ENCODE data around the gene KCNJ14. TPM values are rescaled to one million over a fixed set of nuclear protein-coding genes. Genes with fewer than 3 reads are reported as not detected.
"Not testable (repeated sequence)": the region's sequence is repeated elsewhere in the genome, so short reads cannot be mapped to it uniquely, and the experiment has no call there.

Gene KCNJ14
- total RNA-seq, 1 experiment from 2014 or later: 3.8 TPM

- no peak for DNase-seq (ENCODE audit: low read depth)
Measured at GRCh38 chr19:48471836-48472235, 16.5 kb downstream of the KCNJ14 start.

GRCh38 chr19:48473161-48473966 lies 18.0 kb downstream of the KCNJ14 start:
- DNase-seq (ENCODE audit: low read depth): no peak

DNA sequence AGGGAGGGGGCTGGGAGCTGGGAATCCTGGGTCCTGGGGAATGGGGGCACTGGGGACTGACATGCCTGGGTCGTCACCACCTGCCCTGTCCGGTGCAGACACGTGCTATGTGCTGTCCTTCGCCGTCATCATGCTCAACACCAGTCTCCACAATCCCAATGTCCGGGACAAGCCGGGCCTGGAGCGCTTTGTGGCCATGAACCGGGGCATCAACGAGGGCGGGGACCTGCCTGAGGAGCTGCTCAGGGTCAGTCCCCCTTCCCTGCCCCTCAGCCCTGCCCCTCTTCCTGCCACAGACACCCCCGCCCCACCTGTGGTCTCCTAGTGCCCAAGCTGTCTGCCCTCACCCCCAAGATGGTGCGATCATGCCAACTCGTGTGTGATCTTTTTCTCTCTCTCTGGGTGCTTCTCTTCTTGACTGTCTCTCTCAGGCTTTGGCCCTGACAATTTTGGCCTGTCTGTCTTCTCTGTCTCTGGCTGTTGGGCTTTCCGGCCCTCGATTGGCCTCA lies 18.8 kb downstream of the KCNJ14 start:
- no peak for DNase-seq (ENCODE audit: low read depth)

- DNase-seq (ENCODE audit: low read depth): no peak
Measured at GRCh38 chr19:48475369-48476068, 20.1 kb downstream of the KCNJ14 start.

GRCh38 chr19:48476176-48476575 lies 20.8 kb downstream of the KCNJ14 start:
- no peak for DNase-seq (ENCODE audit: low read depth)

GRCh38 chr19:48477067-48477685 lies 21.8 kb downstream of the KCNJ14 start:
- no peak for DNase-seq (ENCODE audit: low read depth)

- DNase-seq (ENCODE audit: low read depth): no peak
Measured at GRCh38 chr19:48477698-48478338, 22.4 kb downstream of the KCNJ14 start.

- DNase-seq (ENCODE audit: low read depth): no peak
Measured at GRCh38 chr19:48478339-48479256, 23.2 kb downstream of the KCNJ14 start.

- DNase-seq (ENCODE audit: low read depth): no peak
Measured at GRCh38 chr19:48479686-48480085, 24.3 kb downstream of the KCNJ14 start.

DNA sequence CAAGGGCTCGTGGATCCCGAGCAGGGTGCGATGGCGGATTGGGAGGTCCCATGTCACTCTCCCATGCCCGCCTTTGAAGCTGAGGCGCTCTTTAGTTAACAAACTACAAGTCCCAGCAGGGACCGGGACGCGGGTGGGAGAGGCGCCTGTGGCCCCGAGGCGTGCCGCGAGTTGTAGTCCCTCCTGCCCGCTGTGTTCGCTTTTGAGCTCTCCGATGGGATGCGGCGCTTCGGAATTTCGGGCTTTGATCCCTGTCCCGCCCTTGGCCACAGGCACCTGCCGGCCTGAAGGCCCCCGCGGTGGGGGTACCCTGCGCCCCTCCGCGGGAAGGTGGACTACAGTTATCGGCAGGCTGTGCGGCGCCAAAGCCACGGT lies 24.8 kb downstream of the KCNJ14 start:
- no peak for DNase-seq (ENCODE audit: low read depth)

- no peak for DNase-seq (ENCODE audit: low read depth)
Measured at GRCh38 chr19:48480558-48481500, 25.5 kb downstream of the KCNJ14 start.

- no peak for DNase-seq (ENCODE audit: low read depth)
Measured at GRCh38 chr19:48481846-48482639, 26.7 kb downstream of the KCNJ14 start.

GRCh38 chr19:48483301-48483700 lies 27.9 kb downstream of the KCNJ14 start:
- DNase-seq (ENCODE audit: low read depth): no peak

GRCh38 chr19:48484247-48484893 lies 29.0 kb downstream of the KCNJ14 start:
- DNase-seq (ENCODE audit: low read depth): no peak

- DNase-seq (ENCODE audit: low read depth): no peak
Measured at GRCh38 chr19:48484931-48485612, 29.7 kb downstream of the KCNJ14 start.

DNA sequence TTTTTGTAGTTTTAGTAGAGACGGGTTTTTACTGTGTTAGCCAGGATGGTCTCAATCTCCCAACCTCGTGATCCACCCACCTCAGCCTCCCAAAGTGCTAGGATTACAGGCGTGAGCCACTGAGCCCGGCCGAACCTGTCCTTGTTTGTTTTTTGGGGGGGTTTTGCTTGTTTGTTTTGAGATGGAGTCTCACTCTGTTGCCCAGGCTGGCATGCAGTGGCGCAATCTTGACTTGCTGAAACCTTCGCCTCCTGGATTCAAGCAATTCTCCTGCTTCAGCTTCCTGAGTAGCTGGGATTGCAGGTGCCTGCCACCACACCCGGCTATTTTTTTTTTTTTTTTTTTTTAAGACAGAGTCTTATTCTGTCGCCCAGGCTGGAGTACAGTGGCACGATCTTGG lies 31.3 kb downstream of the KCNJ14 start:
- DNase-seq (ENCODE audit: low read depth): not testable (repeated sequence)

GRCh38 chr19:48487544-48487943 lies 32.2 kb downstream of the KCNJ14 start:
- no peak for DNase-seq (ENCODE audit: low read depth)

DNA sequence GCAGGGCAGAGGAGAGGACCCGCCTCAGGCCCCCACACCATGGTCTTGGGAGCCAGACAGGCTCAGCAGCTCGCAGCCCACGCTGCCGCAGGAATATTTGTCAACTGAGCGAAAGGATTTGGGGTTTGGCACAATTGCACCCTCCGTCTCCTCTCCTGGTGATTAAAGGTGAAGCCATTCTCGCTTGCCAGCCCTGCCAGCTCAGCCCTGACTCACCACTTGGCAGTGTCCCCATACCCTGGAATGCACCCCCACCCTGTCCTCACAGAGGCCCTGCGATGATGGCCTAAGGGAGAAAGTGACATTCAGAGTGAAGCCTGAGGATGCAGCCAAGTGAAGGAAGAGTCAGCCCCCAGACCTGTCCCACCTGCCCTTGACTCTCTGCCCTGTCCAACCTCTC lies 32.6 kb downstream of the KCNJ14 start:
- DNase-seq (ENCODE audit: low read depth): peak; percentile 96

All from Daoy (cell line).